Ishikawa (cell line): ENCODE data around the gene CCR5.

Source experiments
- FOXM1 ChIP-seq: IDR thresholded peaks from 2 replicates; pipeline ENCODE4 v1.6.1; 2012; ENCODE audit warnings: low read depth, borderline replicate concordance
- REST ChIP-seq: IDR thresholded peaks from 2 replicates; pipeline ENCODE4 v1.6.1; 2012; ENCODE audit warnings: low read depth, mild to moderate bottlenecking

GRCh38 chr3:46400846-46401245 is 30.1 kb downstream of the CCR5 start:
- TF ChIP-seq FOXM1 (no peak), REST (no peak)
